OCI-LY3 (cell line): ENCODE data around the gene RNF222.

Experiments used
- H2AFZ ChIP-seq: fragments of 200-600, 300-600 bp; shearing (Covaris generic); 2 replicates; pipeline ENCODE4 v1.6.0; 2014; ENCODE audit warnings: antibody characterized with exemption, low read depth, low read length
- H3K27ac ChIP-seq: fragments of 200-600, 300-600 bp; sonication (generic); 2 replicates; pipeline ENCODE4 v1.5.1; 2014; ENCODE audit warnings: mild to moderate bottlenecking, low read length, moderate library complexity, mixed read lengths
- H3K27me3 ChIP-seq: fragments of 200-600, 300-600 bp; sonication (generic); 2 replicates; pipeline ENCODE4 v1.6.1; 2014; ENCODE audit warnings: low read depth, low read length, mixed read lengths
- H3K36me3 ChIP-seq: fragments of 200-600, 300-600 bp; sonication (generic); replicated peaks from 2 replicates; pipeline ENCODE3; 2014; ENCODE audit warnings: low read depth, low read length, mixed read lengths
- H3K4me1 ChIP-seq: fragments of 300-600, 200-600 bp; sonication (generic); 2 replicates; pipeline ENCODE4 v1.6.1; 2014; ENCODE audit warnings: low read length, mixed read lengths
- H3K4me2 ChIP-seq: fragments of 200-600, 300-600 bp; sonication (generic); 2 replicates; pipeline ENCODE4 v1.6.1; 2014; ENCODE audit warnings: low read length, mixed read lengths
- H3K4me3 ChIP-seq: fragments of 300-600, 200-600 bp; sonication (generic); 2 replicates; pipeline ENCODE4 v1.5.1; 2014; ENCODE audit warnings: antibody characterized with exemption, mild to moderate bottlenecking, low read length, moderate library complexity
- H3K79me2 ChIP-seq: fragments of 300-600, 200-600 bp; shearing (Covaris generic); 2 replicates; pipeline ENCODE4 v1.6.1; 2014; ENCODE audit warnings: mild to moderate bottlenecking, low read length, mixed read lengths
- H3K9ac ChIP-seq: fragments of 300-600, 200-600 bp; shearing (Covaris generic); 2 replicates; pipeline ENCODE4 v1.6.0; 2014; ENCODE audit warnings: mild to moderate bottlenecking, low read length, moderate library complexity
- H3K9me3 ChIP-seq: fragments of 200-600, 300-600 bp; shearing (Covaris generic); 2 replicates; pipeline ENCODE4 v1.6.1; 2014; ENCODE audit warnings: low read length, mixed read lengths; ENCODE audit not compliant: insufficient read depth
- H4K20me1 ChIP-seq: fragments of 200-600, 300-600 bp; sonication (generic); 2 replicates; pipeline ENCODE4 v1.6.1; 2016; ENCODE audit warnings: low read length, mixed read lengths; ENCODE audit not compliant: insufficient read depth
- CTCF ChIP-seq: fragments of 200-600, 300-600 bp; sonication (generic); IDR thresholded peaks from 2 replicates; pipeline ENCODE4 v1.5.1; 2014; ENCODE audit warnings: antibody characterized with exemption, low read length, low read depth
- EZH2phosphoT487 ChIP-seq: fragments of 200-600 bp; shearing (Covaris generic); IDR thresholded peaks from 2 replicates; pipeline ENCODE4 v1.6.1; 2018; ENCODE audit warnings: antibody characterized with exemption, mixed run types, low read depth

RNF222 gene

GRCh38 chr17:8408371-8408770, 10.7 kb upstream of the RNF222 start:
- H3K27me3 ChIP-seq, result no peaks in the 10 kb centered on the region
- no peaks in the 10 kb centered on the region for H4K20me1 ChIP-seq
- H3K79me2 ChIP-seq, result no peaks in the 10 kb centered on the region
- H3K4me3 ChIP-seq, result no peak overlapping the region
- H3K27ac ChIP-seq, result no peak overlapping the region
- H3K36me3 ChIP-seq, result no peaks in the 10 kb centered on the region
- TF ChIP-seq CTCF, result no peak
- no peak for TF ChIP-seq EZH2phosphoT487
- no peaks in the 10 kb centered on the region for H3K9me3 ChIP-seq
- no peak overlapping the region for H3K4me2 ChIP-seq
- H3K4me1 ChIP-seq, result peaks cover 5% of the 10 kb centered on the region
- H3K9ac ChIP-seq, result no peak overlapping the region
- H2AFZ ChIP-seq, result no peak overlapping the region

- Histone ChIP-seq H3K9ac (no peak overlapping the region), H3K79me2 (no peaks in the 10 kb centered on the region), H3K4me1 (peaks cover 5% of the 10 kb centered on the region), H4K20me1 (no peaks in the 10 kb centered on the region), H3K27me3 (no peaks in the 10 kb centered on the region), H3K9me3 (no peaks in the 10 kb centered on the region), H2AFZ (no peak overlapping the region), H3K4me2 (no peak overlapping the region), H3K27ac (no peak overlapping the region), H3K36me3 (no peaks in the 10 kb centered on the region), H3K4me3 (no peak overlapping the region)
- TF ChIP-seq CTCF (no peak), EZH2phosphoT487 (no peak)
These were observed 8.5 kb upstream of the RNF222 start for GRCh38 chr17:8406174-8406573.

- Histone ChIP-seq H3K79me2 (no peaks in the 10 kb centered on the region), H3K4me3 (no peak overlapping the region), H3K9me3 (no peaks in the 10 kb centered on the region), H3K27ac (no peak overlapping the region), H3K4me2 (no peak overlapping the region), H4K20me1 (no peaks in the 10 kb centered on the region), H3K4me1 (peaks cover 2% of the 10 kb centered on the region), H3K27me3 (no peaks in the 10 kb centered on the region), H3K9ac (no peak overlapping the region), H3K36me3 (no peaks in the 10 kb centered on the region), H2AFZ (no peak overlapping the region)
- TF ChIP-seq EZH2phosphoT487 (no peak), CTCF (no peak)
These were observed 7.9 kb upstream of the RNF222 start for GRCh38 chr17:8405499-8406016.

- Histone ChIP-seq H2AFZ (no peak overlapping the region), H3K27ac (no peak overlapping the region), H3K9me3 (no peaks in the 10 kb centered on the region), H4K20me1 (no peaks in the 10 kb centered on the region), H3K4me2 (no peak overlapping the region), H3K4me3 (no peak overlapping the region), H3K9ac (no peak overlapping the region), H3K79me2 (no peaks in the 10 kb centered on the region), H3K4me1 (no peaks in the 10 kb centered on the region), H3K27me3 (no peaks in the 10 kb centered on the region), H3K36me3 (no peaks in the 10 kb centered on the region)
- TF ChIP-seq CTCF, result no peak
- no peak for TF ChIP-seq EZH2phosphoT487
These were observed 5.4 kb upstream of the RNF222 start for GRCh38 chr17:8402921-8403536.
